Loucy (cell line): ENCODE data around the gene FGR.

Source experiments
- H2AFZ ChIP-seq: fragments of 200-600 bp; sonication (generic); 2 replicates; pipeline ENCODE4 v1.6.0; 2016; ENCODE audit warnings: antibody characterized with exemption, mild to moderate bottlenecking, low read length, moderate library complexity
- H3F3A ChIP-seq: fragments of 200-600 bp; 2 replicates; pipeline ENCODE4 v1.6.0; 2016; ENCODE audit warnings: antibody characterized with exemption, low read depth, mild to moderate bottlenecking
- H3K27me3 ChIP-seq: fragments of 200-600 bp; sonication (generic); 2 replicates; pipeline ENCODE4 v1.6.1; 2014; ENCODE audit warnings: low read length, mild to moderate bottlenecking; ENCODE audit not compliant: insufficient read depth, poor library complexity, severe bottlenecking
- H3K36me3 ChIP-seq: fragments of 200-600 bp; sonication (generic); 2 replicates; pipeline ENCODE4 v1.6.1; 2016; ENCODE audit warnings: low read length; ENCODE audit not compliant: insufficient read depth
- H3K4me1 ChIP-seq: fragments of 200-600 bp; sonication (generic); 2 replicates; pipeline ENCODE4 v1.5.1; 2014; ENCODE audit warnings: low read length, mild to moderate bottlenecking; ENCODE audit not compliant: insufficient read depth, poor library complexity, severe bottlenecking
- H3K4me2 ChIP-seq: fragments of 200-600 bp; sonication (generic); 2 replicates; pipeline ENCODE4 v1.6.0; 2014; ENCODE audit warnings: antibody characterized with exemption, low read length, low read depth, mild to moderate bottlenecking; ENCODE audit not compliant: poor library complexity, severe bottlenecking
- H3K4me3 ChIP-seq: fragments of 200-600 bp; sonication (generic); 2 replicates; pipeline ENCODE4 v1.5.1; 2014; ENCODE audit warnings: low read length, mild to moderate bottlenecking, mixed read lengths; ENCODE audit not compliant: poor library complexity, severe bottlenecking
- H3K79me2 ChIP-seq: fragments of 200-600 bp; sonication (generic); 2 replicates; pipeline ENCODE4 v1.6.1; 2014; ENCODE audit warnings: low read length; ENCODE audit not compliant: insufficient read depth
- H3K9ac ChIP-seq: fragments of 200-600 bp; sonication (generic); 2 replicates; pipeline ENCODE4 v1.6.0; 2014; ENCODE audit warnings: mild to moderate bottlenecking, low read depth, low read length, moderate library complexity; ENCODE audit not compliant: poor library complexity, severe bottlenecking
- H3K9me2 ChIP-seq: fragments of 200-600 bp; sonication (generic); replicated peaks from 2 replicates; pipeline ENCODE4 v1.6.1; 2016; ENCODE audit warnings: low read depth, low read length, mixed read lengths
- H3K9me3 ChIP-seq: fragments of 200-600 bp; sonication (generic); 2 replicates; pipeline ENCODE4 v1.6.1; 2014; ENCODE audit warnings: mild to moderate bottlenecking, antibody characterized with exemption, low read length, low read depth; ENCODE audit not compliant: insufficient read depth
- H4K20me1 ChIP-seq: fragments of 200-600 bp; sonication (generic); 2 replicates; pipeline ENCODE4 v1.6.0; 2014; ENCODE audit warnings: antibody characterized with exemption, low read length, mild to moderate bottlenecking; ENCODE audit not compliant: insufficient read depth, poor library complexity, severe bottlenecking
- EZH2phosphoT487 ChIP-seq: fragments of 200-600 bp; IDR thresholded peaks from 2 replicates; pipeline ENCODE4 v1.6.1; 2018; ENCODE audit warnings: antibody characterized with exemption, mild to moderate bottlenecking, moderate library complexity, borderline replicate concordance
- TF ChIP-seq, protein P1 (sequence below): fragments of 200-600 bp; sonication (generic); conservative IDR thresholded peaks from 2 replicates; pipeline ENCODE4 v1.5.1; 2014; ENCODE audit warnings: mild to moderate bottlenecking, antibody characterized with exemption, low read length

FGR gene

DNA sequence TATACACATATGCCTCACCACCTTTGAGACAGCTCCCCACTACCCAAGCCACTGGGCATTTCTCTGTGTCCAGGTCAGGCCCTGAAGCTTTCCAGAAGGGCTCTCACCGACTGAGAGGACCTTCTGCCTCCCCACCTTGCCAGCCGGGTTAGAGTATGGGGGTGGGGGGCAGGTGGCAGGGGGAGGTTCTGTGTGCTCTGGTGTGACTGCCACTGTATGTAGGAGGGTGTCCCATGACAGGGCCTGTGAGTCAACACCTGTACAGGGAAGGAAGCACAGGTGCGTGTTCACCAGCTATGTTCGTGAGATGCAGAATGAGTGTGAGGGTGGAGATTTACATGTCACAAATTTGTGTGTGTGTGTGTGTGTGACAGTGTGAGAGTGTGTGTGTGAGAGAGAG, 38.0 kb downstream of the FGR start:
- peaks cover 68% of the 10 kb centered on the region for H3K4me1 ChIP-seq
- no peaks in the 10 kb centered on the region for H3K9me2 ChIP-seq
- TF ChIP-seq, protein P1, sequence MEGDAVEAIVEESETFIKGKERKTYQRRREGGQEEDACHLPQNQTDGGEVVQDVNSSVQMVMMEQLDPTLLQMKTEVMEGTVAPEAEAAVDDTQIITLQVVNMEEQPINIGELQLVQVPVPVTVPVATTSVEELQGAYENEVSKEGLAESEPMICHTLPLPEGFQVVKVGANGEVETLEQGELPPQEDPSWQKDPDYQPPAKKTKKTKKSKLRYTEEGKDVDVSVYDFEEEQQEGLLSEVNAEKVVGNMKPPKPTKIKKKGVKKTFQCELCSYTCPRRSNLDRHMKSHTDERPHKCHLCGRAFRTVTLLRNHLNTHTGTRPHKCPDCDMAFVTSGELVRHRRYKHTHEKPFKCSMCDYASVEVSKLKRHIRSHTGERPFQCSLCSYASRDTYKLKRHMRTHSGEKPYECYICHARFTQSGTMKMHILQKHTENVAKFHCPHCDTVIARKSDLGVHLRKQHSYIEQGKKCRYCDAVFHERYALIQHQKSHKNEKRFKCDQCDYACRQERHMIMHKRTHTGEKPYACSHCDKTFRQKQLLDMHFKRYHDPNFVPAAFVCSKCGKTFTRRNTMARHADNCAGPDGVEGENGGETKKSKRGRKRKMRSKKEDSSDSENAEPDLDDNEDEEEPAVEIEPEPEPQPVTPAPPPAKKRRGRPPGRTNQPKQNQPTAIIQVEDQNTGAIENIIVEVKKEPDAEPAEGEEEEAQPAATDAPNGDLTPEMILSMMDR, result no peak
- TF ChIP-seq EZH2phosphoT487, result no peak
- H3K27me3 ChIP-seq, result no peaks in the 10 kb centered on the region
- no peak overlapping the region for H3K4me3 ChIP-seq
- H3F3A ChIP-seq, result peaks cover 14% of the 10 kb centered on the region; the same call in 1 of the 2 replicates
- peak overlapping the region; percentile 98 for H3K4me2 ChIP-seq
- H4K20me1 ChIP-seq, result peaks cover 98% of the 10 kb centered on the region
- H3K79me2 ChIP-seq, result peaks cover 100% of the 10 kb centered on the region
- no peak overlapping the region for H3K9ac ChIP-seq
- H2AFZ ChIP-seq, result no peak overlapping the region
- peaks cover 5% of the 10 kb centered on the region; the same call in 1 of the 2 replicates for H3K36me3 ChIP-seq
- no peaks in the 10 kb centered on the region for H3K9me3 ChIP-seq

DNA sequence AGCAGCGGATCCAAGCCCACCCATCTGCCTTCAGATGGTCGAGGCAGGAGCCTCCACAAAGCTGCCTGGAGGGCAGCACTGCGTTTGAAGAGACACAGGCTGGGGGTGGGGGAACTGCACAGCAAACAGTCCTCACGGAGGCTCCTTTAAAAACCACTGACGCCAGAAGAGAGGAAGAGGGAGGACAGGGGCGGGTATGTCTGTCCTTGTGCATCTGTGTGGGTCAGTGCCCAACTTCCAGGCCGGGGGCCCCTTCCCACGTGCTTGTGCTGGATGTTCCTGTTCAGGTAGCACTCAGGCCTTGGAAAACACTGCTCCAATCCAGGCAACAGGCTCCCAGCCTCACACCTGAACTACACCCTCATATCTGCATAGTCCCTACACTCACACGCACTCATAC, 38.7 kb downstream of the FGR start:
- Histone ChIP-seq H3K9me3 (no peaks in the 10 kb centered on the region), H3K4me2 (peak overlapping the region; percentile 98), H3K9ac (no peak overlapping the region), H3K4me3 (no peak overlapping the region), H2AFZ (no peak overlapping the region), H3K4me1 (peaks cover 67% of the 10 kb centered on the region), H3K27me3 (no peaks in the 10 kb centered on the region), H3K36me3 (peaks cover 5% of the 10 kb centered on the region; the same call in 1 of the 2 replicates), H4K20me1 (peaks cover 97% of the 10 kb centered on the region), H3K9me2 (no peaks in the 10 kb centered on the region), H3F3A (peaks cover 9% of the 10 kb centered on the region; the same call in 1 of the 2 replicates), H3K79me2 (peaks cover 100% of the 10 kb centered on the region)
- TF ChIP-seq EZH2phosphoT487, result no peak
- TF ChIP-seq, protein P1, result no peak

DNA sequence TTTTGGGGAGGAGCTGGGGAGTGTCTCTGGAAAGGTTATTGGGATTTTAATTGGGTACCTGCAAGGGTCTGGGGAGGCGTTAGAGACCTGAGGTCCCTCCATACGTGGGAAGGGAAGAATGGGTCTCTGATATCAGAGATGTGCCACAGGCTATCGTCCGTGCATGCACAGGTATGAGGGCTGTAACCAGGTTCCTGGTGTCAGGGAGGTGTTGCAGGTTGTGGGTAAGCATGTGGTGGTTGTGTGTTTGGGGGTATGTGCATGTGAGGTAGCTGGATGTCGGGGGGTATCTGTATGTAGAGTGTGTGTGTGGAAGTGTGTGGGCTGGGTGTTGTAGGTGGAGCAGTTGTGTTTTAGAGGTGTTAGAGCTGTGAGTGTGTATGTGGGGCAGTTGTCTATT, 39.4 kb downstream of the FGR start:
- H3K4me2 ChIP-seq, result peak overlapping the region; percentile 98
- H3K9ac ChIP-seq, result no peak overlapping the region
- peaks cover 61% of the 10 kb centered on the region for H3K4me1 ChIP-seq
- peaks cover 97% of the 10 kb centered on the region for H4K20me1 ChIP-seq
- TF ChIP-seq EZH2phosphoT487, result no peak
- TF ChIP-seq, protein P1, result no peak
- no peaks in the 10 kb centered on the region for H3K27me3 ChIP-seq
- H3K79me2 ChIP-seq, result peaks cover 100% of the 10 kb centered on the region
- peaks cover 7% of the 10 kb centered on the region; the same call in 1 of the 2 replicates for H3K36me3 ChIP-seq
- no peaks in the 10 kb centered on the region for H3K9me3 ChIP-seq
- H2AFZ ChIP-seq, result no peak overlapping the region
- H3F3A ChIP-seq, result peaks cover 2% of the 10 kb centered on the region; the same call in 1 of the 2 replicates
- H3K9me2 ChIP-seq, result no peaks in the 10 kb centered on the region
- no peak overlapping the region for H3K4me3 ChIP-seq
